A549 (cell line): ENCODE results near the gene ADAMTS2. TPM values are rescaled to one million over a fixed set of nuclear protein-coding genes. Genes with fewer than 3 reads are reported as not detected.

Experiments
- ATAC-seq, 2 experiments: fragments of 200-7000 bp in 1 of 2; fragments of >200 bp in 1 of 2; cut with Nextera tagmentation in 1 of 2; cut with Tn5 transposase in 1 of 2; 3 replicates each; pipeline versions ENCODE4 v1.8.0 to v1.9.1; 2018 to 2020; ENCODE audit warnings: mild to moderate bottlenecking in 1 of 2, moderate library complexity in 1 of 2
- CTCF ChIA-PET: fragments of 300-600 bp; sonication (Branson Sonifier 250); formaldehyde crosslinking; extraction: SDS; loops from one replicate; lab custom pipeline; 2021; ENCODE audit warnings: antibody characterized with exemption, inconsistent platforms; lab: Yijun Ruan, JAX
- POLR2A ChIA-PET: fragments of 350-600 bp; formaldehyde crosslinking; extraction: SDS; loops from one replicate; lab custom pipeline; 2021; ENCODE audit warnings: antibody characterized with exemption, inconsistent platforms; lab: Yijun Ruan, JAX
- DNase-seq, 2 experiments: peaks; one replicate each; pipeline versions ENCODE4 v3.0.0 to v3.0.0-alpha.2; 2011 to 2016; ENCODE audit warnings: low read depth in 1 of 2, low spot score in 1 of 2
- FAIRE-seq: peaks from 2 replicates; lab custom pipeline; 2011; peaks lifted over from hg19 to GRCh38; lab: Jason Lieb, UNC
- H3K27ac ChIP-seq, 2 experiments: fragments of >200 bp; sonication (Bioruptor Twin); formaldehyde crosslinking; 3 replicates each; pipeline ENCODE4 v1.5.1; 2016 to 2017
- H3K4me1 ChIP-seq: fragments of >200 bp; sonication (Bioruptor Twin); formaldehyde crosslinking; 3 replicates; pipeline ENCODE4 v1.6.1; 2016
- H3K4me2 ChIP-seq: fragments of >200 bp; sonication (Bioruptor Twin); formaldehyde crosslinking; 3 replicates; pipeline ENCODE4 v1.6.1; 2016
- H3K4me3 ChIP-seq: fragments of >200 bp; sonication (Bioruptor Twin); formaldehyde crosslinking; 3 replicates; pipeline ENCODE4 v1.5.1; 2016
- H3K9me3 ChIP-seq: fragments of >200 bp; sonication (Bioruptor Twin); formaldehyde crosslinking; 3 replicates; pipeline ENCODE4 v1.6.1; 2016
- CBX2 ChIP-seq: fragments of 200-600 bp; sonication (generic); IDR thresholded peaks from 2 replicates; pipeline ENCODE4 v1.6.1; 2016; ENCODE audit warnings: low read depth, mild to moderate bottlenecking, borderline replicate concordance
- CHD2 ChIP-seq: fragments of 150-350 bp; IDR thresholded peaks from 2 replicates; pipeline ENCODE4 v1.6.1; 2014; ENCODE audit warnings: low read length; ENCODE audit not compliant: partially characterized antibody
- EHF ChIP-seq: fragments of 250-450 bp; sonication (Bioruptor Pico); IDR thresholded peaks from 2 replicates; pipeline ENCODE4 v1.5.0; 2020; ENCODE audit warnings: mild to moderate bottlenecking
- FOSL2 ChIP-seq, 2 experiments: fragments of 450-650 bp in 1 of 2; fragments of >200 bp in 1 of 2; sonication (Bioruptor Twin) in 1 of 2; formaldehyde crosslinking; IDR thresholded peaks; 2 replicates each; pipeline versions ENCODE4 v1.5.0 to v1.6.1; 2016 to 2020; ENCODE audit warnings: mild to moderate bottlenecking in 1 of 2, moderate library complexity in 1 of 2
- FOXS1 ChIP-seq: fragments of 250-450 bp; sonication (Bioruptor Pico); IDR thresholded peaks from 2 replicates; pipeline ENCODE4 v1.5.0; 2020; ENCODE audit warnings: mild to moderate bottlenecking, moderate library complexity
- HOXA7 ChIP-seq: fragments of 250-450 bp; sonication (Bioruptor Pico); IDR thresholded peaks from 2 replicates; pipeline ENCODE4 v1.5.0; 2020; ENCODE audit warnings: mild to moderate bottlenecking, moderate library complexity
- HOXB5 ChIP-seq: fragments of 250-450 bp; sonication (Bioruptor Pico); IDR thresholded peaks from 2 replicates; pipeline ENCODE4 v1.5.0; 2020; ENCODE audit warnings: mild to moderate bottlenecking, moderate library complexity
- JUNB ChIP-seq: fragments of >200 bp; sonication (Bioruptor Twin); formaldehyde crosslinking; IDR thresholded peaks from 2 replicates; pipeline ENCODE4 v1.6.1; 2016
- KDM1A ChIP-seq: fragments of 200-600 bp; sonication (generic); IDR thresholded peaks from 2 replicates; pipeline ENCODE4 v1.6.1; 2016; ENCODE audit warnings: low read depth, mild to moderate bottlenecking
- MAFK ChIP-seq: fragments of 450-650 bp; IDR thresholded peaks from 2 replicates; pipeline ENCODE4 v1.6.1; 2014; ENCODE audit not compliant: partially characterized antibody
- NPAS2 ChIP-seq: fragments of 250-450 bp; sonication (Bioruptor Pico); IDR thresholded peaks from 2 replicates; pipeline ENCODE4 v1.8.0; 2022; ENCODE audit warnings: mild to moderate bottlenecking, moderate library complexity, borderline replicate concordance
- NR3C1 ChIP-seq: fragments of >200 bp; sonication (Bioruptor Twin); formaldehyde crosslinking; IDR thresholded peaks from 3 replicates; pipeline ENCODE4 v1.6.1; 2017
- PHF8 ChIP-seq: fragments of 200-600 bp; sonication (generic); IDR thresholded peaks from 2 replicates; pipeline ENCODE4 v1.6.1; 2016; ENCODE audit warnings: low read depth, mild to moderate bottlenecking, antibody characterized with exemption, moderate library complexity, borderline replicate concordance
- POLR2A ChIP-seq: IDR thresholded peaks from 2 replicates; pipeline ENCODE4 v1.6.1; 2012; ENCODE audit warnings: mild to moderate bottlenecking, low read length
- RARB ChIP-seq: fragments of 250-450 bp; sonication (Bioruptor Pico); IDR thresholded peaks from 2 replicates; pipeline ENCODE4 v1.8.0; 2021; ENCODE audit warnings: mild to moderate bottlenecking, moderate library complexity
- RFX5 ChIP-seq: fragments of 450-650 bp; IDR thresholded peaks from 2 replicates; pipeline ENCODE4 v1.7.1; 2014; ENCODE audit warnings: antibody characterized with exemption, mild to moderate bottlenecking, moderate library complexity
- SMC3 ChIP-seq: fragments of >200 bp; sonication (Bioruptor Twin); formaldehyde crosslinking; IDR thresholded peaks from 3 replicates; pipeline ENCODE4 v1.6.1; 2018; ENCODE audit warnings: inconsistent platforms
- ZFP36 ChIP-seq: fragments of 450-650 bp; IDR thresholded peaks from 2 replicates; pipeline ENCODE4 v1.6.1; 2014; ENCODE audit warnings: borderline replicate concordance; ENCODE audit not compliant: partially characterized antibody
- ZNF302 ChIP-seq: fragments of 250-450 bp; sonication (Bioruptor Pico); IDR thresholded peaks from 2 replicates; pipeline ENCODE4 v1.9.0; 2021; ENCODE audit warnings: inconsistent platforms, mild to moderate bottlenecking, moderate library complexity
- WGBS: methylation state at CpG from one replicate; pipeline ENCODE4 v1.1.6; 2017; ENCODE audit errors: missing lambda C conversion rate; 5-methylcytosine and 5-hydroxymethylcytosine counted together
- polyA plus RNA-seq, 4 experiments: library from polyadenylated mRNA; depleted of rRNA in 3 of 4; stranded (reverse); fragments of >200 nt; fragmentation: RNase III in 1 of 4; extraction: RNeasy Plus Mini Kit Qiagen cat#74134 plus additional on column Dnase treatment in 1 of 4; gene quantifications; 2 replicates in 3 of 4; 3 replicates in 1 of 4; pipeline ENCODE4 v1.2.3, GENCODE V29; 2011 to 2017
- TF ChIP-seq, protein P1 (sequence below): fragments of >200 bp; sonication (Bioruptor Twin); formaldehyde crosslinking; IDR thresholded peaks from 3 replicates; pipeline ENCODE4 v1.6.1; 2016
- TF ChIP-seq, protein P2 (sequence below): fragments of >200 bp; sonication (Bioruptor Twin); formaldehyde crosslinking; IDR thresholded peaks from 3 replicates; pipeline ENCODE4 v1.5.1; 2016
- TF ChIP-seq, protein P3 (sequence below): IDR thresholded peaks from 2 replicates; pipeline ENCODE4 v1.6.1; 2012
- TF ChIP-seq, protein P4 (sequence below): fragments of >200 bp; sonication (Bioruptor Twin); formaldehyde crosslinking; IDR thresholded peaks from 2 replicates; pipeline ENCODE4 v1.6.1; 2016
- TF ChIP-seq, protein P5 (sequence below): fragments of 200-600 bp; sonication (generic); IDR thresholded peaks from 2 replicates; pipeline ENCODE4 v1.6.1; 2016; ENCODE audit warnings: antibody characterized with exemption, mild to moderate bottlenecking, moderate library complexity
- TF ChIP-seq, protein P6 (sequence below): fragments of 450-650 bp; IDR thresholded peaks from 2 replicates; pipeline ENCODE4 v1.6.1; 2014; ENCODE audit warnings: antibody characterized with exemption

ADAMTS2 gene
- polyA plus RNA-seq, 2 of the 4 experiments (the other 2 are of a cell fraction): not detected

DNA sequence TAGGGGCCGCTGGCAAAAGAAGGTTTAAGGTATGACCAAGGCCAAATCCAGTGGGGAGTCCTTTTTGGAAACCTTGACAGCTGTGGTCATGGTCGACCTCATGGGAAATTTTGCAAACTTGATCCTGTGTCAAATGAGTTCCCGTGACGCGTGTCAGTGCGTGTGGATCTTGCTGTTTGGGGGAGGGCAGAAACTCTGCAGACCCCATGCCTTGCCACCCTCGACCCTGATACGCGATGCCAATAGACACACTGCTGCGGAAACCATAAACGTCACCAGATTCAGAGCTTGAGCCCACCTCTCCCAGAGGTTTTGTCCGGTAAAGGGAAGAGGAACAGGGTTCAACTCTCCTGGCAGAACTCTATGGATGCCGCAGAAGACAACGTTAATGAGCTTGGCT is 104.7 kb downstream of the ADAMTS2 start (continued):
- TF ChIP-seq, protein P1, sequence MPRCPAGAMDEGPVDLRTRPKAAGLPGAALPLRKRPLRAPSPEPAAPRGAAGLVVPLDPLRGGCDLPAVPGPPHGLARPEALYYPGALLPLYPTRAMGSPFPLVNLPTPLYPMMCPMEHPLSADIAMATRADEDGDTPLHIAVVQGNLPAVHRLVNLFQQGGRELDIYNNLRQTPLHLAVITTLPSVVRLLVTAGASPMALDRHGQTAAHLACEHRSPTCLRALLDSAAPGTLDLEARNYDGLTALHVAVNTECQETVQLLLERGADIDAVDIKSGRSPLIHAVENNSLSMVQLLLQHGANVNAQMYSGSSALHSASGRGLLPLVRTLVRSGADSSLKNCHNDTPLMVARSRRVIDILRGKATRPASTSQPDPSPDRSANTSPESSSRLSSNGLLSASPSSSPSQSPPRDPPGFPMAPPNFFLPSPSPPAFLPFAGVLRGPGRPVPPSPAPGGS: no peak
- TF ChIP-seq FOSL2 (IDR thresholded peaks at IDR 0.05) (no peak), FOSL2 (CRISPR knock-in tag; IDR thresholded peaks at IDR 0.05) (no peak)

DNA sequence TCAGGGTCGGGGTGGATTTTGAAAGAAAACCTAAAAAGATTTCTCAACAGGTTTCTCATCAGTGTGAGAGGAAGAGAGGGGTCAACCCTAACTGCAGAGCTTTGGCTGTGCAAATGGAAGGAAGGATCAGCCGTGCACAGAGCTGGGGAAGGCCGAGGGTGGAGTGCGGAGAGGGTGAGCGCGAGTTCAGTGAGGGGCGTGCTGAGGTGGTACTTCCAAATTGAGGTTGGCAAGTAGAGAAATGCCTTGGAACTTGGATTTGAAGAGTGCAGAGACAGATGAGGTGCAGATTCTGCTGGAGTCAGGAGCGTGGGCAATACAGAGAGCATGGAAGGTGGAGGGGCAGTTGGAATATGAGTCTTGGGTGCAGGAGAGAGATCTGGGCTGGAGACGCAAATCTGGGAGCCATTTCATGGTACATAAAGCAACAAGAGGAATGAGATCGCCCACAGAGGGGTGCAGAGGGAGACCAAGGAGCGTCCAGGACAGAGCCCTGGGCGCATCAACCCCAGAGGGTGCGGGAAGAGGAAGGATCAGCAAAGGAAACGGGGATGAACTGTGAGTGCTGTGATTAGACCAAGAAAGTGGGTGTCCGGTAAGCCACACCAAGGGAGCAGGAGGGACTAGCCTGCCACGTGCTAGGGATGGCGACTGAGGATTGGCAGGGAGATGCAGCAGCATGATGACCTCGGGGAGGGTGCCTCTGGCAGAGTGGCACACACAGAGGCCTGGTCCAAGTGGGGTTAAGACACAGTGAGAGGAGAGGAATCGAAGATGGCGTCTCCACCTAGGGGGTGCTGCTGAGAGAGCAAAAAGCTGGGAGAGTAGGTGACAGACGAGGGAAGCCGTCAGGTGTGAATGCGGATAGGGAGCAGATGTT is 105.8 kb downstream of the ADAMTS2 start:
- TF ChIP-seq, protein P2, sequence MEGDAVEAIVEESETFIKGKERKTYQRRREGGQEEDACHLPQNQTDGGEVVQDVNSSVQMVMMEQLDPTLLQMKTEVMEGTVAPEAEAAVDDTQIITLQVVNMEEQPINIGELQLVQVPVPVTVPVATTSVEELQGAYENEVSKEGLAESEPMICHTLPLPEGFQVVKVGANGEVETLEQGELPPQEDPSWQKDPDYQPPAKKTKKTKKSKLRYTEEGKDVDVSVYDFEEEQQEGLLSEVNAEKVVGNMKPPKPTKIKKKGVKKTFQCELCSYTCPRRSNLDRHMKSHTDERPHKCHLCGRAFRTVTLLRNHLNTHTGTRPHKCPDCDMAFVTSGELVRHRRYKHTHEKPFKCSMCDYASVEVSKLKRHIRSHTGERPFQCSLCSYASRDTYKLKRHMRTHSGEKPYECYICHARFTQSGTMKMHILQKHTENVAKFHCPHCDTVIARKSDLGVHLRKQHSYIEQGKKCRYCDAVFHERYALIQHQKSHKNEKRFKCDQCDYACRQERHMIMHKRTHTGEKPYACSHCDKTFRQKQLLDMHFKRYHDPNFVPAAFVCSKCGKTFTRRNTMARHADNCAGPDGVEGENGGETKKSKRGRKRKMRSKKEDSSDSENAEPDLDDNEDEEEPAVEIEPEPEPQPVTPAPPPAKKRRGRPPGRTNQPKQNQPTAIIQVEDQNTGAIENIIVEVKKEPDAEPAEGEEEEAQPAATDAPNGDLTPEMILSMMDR: no peak
- TF ChIP-seq FOSL2 (IDR thresholded peaks at IDR 0.05): no peak
- no peak for TF ChIP-seq FOSL2 (CRISPR knock-in tag; IDR thresholded peaks at IDR 0.05)
- no peak for TF ChIP-seq POLR2A
- TF ChIP-seq, protein P1: no peak
- TF ChIP-seq EHF (CRISPR knock-in tag): no peak
- TF ChIP-seq FOXS1: no peak
- TF ChIP-seq, protein P3, sequence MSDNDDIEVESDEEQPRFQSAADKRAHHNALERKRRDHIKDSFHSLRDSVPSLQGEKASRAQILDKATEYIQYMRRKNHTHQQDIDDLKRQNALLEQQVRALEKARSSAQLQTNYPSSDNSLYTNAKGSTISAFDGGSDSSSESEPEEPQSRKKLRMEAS: no peak
- no peak for TF ChIP-seq HOXB5
- TF ChIP-seq, all 56 proteins: peak for 0
- H3K4me3 ChIP-seq: no peak overlapping the region
- no peak overlapping the region for H3K4me2 ChIP-seq
- CTCF ChIA-PET: no interaction called here
- DNase-seq (no peak), ATAC-seq (no peak), FAIRE-seq (no peak)
- POLR2A ChIA-PET: no interaction called here
- peaks cover 35% of the 10 kb centered on the region; the same call in 2 of the 3 replicates for H3K9me3 ChIP-seq
- WGBS: 39% methylated on average over 23 of the region's 23 CpGs
- H3K27ac ChIP-seq: no peak overlapping the region
- H3K4me1 ChIP-seq: no peaks in the 10 kb centered on the region

DNA sequence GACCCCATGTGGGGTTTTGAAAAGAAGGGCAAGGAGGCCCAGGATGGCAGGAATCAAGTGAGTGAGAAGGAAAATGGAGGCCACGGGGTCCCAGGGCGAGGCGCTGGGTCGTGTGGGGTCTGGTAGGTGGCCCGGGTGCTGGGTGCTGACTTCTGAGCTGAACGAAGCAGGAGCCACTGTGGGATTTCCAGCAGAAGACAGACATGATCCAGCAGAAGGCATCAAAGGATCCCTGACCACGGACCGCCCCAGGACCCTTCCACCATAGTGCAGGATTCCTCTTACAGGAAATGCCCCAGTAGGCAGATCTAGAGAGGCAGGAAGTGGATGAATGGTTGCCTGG is 106.7 kb downstream of the ADAMTS2 start:
- DNase-seq: no peak
- no peak overlapping the region for H3K27ac ChIP-seq
- ATAC-seq: no peak
- ChIA-PET CTCF (no interaction called here), POLR2A (no interaction called here)
- no peak for FAIRE-seq
- TF ChIP-seq ZNF302 (CRISPR knock-in tag): no peak
- TF ChIP-seq KDM1A: no peak
- TF ChIP-seq ZFP36: no peak
- TF ChIP-seq RFX5: no peak
- TF ChIP-seq SMC3: no peak
- no peak for TF ChIP-seq HOXA7 (CRISPR knock-in tag)
- TF ChIP-seq, protein P4, sequence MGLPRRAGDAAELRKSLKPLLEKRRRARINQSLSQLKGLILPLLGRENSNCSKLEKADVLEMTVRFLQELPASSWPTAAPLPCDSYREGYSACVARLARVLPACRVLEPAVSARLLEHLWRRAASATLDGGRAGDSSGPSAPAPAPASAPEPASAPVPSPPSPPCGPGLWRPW: no peak
- no peak for TF ChIP-seq CBX2
- TF ChIP-seq, protein P5, sequence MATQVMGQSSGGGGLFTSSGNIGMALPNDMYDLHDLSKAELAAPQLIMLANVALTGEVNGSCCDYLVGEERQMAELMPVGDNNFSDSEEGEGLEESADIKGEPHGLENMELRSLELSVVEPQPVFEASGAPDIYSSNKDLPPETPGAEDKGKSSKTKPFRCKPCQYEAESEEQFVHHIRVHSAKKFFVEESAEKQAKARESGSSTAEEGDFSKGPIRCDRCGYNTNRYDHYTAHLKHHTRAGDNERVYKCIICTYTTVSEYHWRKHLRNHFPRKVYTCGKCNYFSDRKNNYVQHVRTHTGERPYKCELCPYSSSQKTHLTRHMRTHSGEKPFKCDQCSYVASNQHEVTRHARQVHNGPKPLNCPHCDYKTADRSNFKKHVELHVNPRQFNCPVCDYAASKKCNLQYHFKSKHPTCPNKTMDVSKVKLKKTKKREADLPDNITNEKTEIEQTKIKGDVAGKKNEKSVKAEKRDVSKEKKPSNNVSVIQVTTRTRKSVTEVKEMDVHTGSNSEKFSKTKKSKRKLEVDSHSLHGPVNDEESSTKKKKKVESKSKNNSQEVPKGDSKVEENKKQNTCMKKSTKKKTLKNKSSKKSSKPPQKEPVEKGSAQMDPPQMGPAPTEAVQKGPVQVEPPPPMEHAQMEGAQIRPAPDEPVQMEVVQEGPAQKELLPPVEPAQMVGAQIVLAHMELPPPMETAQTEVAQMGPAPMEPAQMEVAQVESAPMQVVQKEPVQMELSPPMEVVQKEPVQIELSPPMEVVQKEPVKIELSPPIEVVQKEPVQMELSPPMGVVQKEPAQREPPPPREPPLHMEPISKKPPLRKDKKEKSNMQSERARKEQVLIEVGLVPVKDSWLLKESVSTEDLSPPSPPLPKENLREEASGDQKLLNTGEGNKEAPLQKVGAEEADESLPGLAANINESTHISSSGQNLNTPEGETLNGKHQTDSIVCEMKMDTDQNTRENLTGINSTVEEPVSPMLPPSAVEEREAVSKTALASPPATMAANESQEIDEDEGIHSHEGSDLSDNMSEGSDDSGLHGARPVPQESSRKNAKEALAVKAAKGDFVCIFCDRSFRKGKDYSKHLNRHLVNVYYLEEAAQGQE: no peak
- no peak for TF ChIP-seq RARB (CRISPR knock-in tag)
- TF ChIP-seq NPAS2 (CRISPR knock-in tag): no peak
- TF ChIP-seq PHF8: no peak
- no peak for TF ChIP-seq JUNB
- TF ChIP-seq, protein P6, sequence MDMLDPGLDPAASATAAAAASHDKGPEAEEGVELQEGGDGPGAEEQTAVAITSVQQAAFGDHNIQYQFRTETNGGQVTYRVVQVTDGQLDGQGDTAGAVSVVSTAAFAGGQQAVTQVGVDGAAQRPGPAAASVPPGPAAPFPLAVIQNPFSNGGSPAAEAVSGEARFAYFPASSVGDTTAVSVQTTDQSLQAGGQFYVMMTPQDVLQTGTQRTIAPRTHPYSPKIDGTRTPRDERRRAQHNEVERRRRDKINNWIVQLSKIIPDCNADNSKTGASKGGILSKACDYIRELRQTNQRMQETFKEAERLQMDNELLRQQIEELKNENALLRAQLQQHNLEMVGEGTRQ: no peak
- TF ChIP-seq MAFK: no peak
- TF ChIP-seq NR3C1: no peak
- TF ChIP-seq CHD2: no peak
- no peaks in the 10 kb centered on the region for H3K4me1 ChIP-seq
- H3K4me3 ChIP-seq: no peak overlapping the region
- WGBS: 19% methylated on average over 8 of the region's 8 CpGs
- H3K9me3 ChIP-seq: peaks cover 39% of the 10 kb centered on the region; the same call in 2 of the 3 replicates
- H3K4me2 ChIP-seq: no peak overlapping the region
